ENCODE data around the gene SMARCC1.

GRCh38 chr3:47666118-47666517 is 115.6 kb downstream of the SMARCC1 start:
- TF ChIP-seq NFE2L2 (conservative IDR thresholded peaks at IDR 0.05; ENCODE audit: low read length) (no peak), USF2 (IDR thresholded peaks at IDR 0.05) (no peak), JUNB (IDR thresholded peaks at IDR 0.05) (no peak), RFX5 (IDR thresholded peaks at IDR 0.05) (no peak), CTCF (IDR thresholded peaks at IDR 0.05) (no peak), GATA3 (IDR thresholded peaks at IDR 0.05; ENCODE audit: borderline replicate concordance) (no peak), CBX2 (IDR thresholded peaks at IDR 0.05; ENCODE audit: borderline replicate concordance, low read depth) (no peak), RAD21 (conservative IDR thresholded peaks at IDR 0.05 in 1 of 2, IDR thresholded peaks at IDR 0.05 in 1 of 2) (no peak), PBX3 (IDR thresholded peaks at IDR 0.05) (no peak), TFCP2L1 (CRISPR knock-in tag; IDR thresholded peaks at IDR 0.05) (no peak), SMC3 (IDR thresholded peaks at IDR 0.05) (no peak), POLR2A (IDR thresholded peaks at IDR 0.05; ENCODE audit: low read length) (no peak), ESRRA (IDR thresholded peaks at IDR 0.05; ENCODE audit: borderline replicate concordance, low read length) (no peak)
- TF ChIP-seq, protein P1, sequence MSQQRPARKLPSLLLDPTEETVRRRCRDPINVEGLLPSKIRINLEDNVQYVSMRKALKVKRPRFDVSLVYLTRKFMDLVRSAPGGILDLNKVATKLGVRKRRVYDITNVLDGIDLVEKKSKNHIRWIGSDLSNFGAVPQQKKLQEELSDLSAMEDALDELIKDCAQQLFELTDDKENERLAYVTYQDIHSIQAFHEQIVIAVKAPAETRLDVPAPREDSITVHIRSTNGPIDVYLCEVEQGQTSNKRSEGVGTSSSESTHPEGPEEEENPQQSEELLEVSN (IDR thresholded peaks at IDR 0.05; ENCODE audit: borderline replicate concordance, low read depth) = no peak

Measured in A549 (cell line).